Upper lobe of left lung (tissue), 6 donors: ENCODE measurements around the gene SMAD6. TPM values are rescaled to one million over a fixed set of nuclear protein-coding genes. Genes with fewer than 3 reads are reported as not detected.
A peak's percentile ranks its signal among the peaks of the same experiment; 100 is the strongest.

Experiments
- ATAC-seq, 2 donors: fragments of 200-7000 bp; cut with Tn5 transposase; one replicate each; pipeline ENCODE4 v1.9.1; 2022; ENCODE audit warnings: mild to moderate bottlenecking in 2 of 2, moderate library complexity in 2 of 2; ENCODE audit not compliant: low FRiP score in 2 of 2
- DNase-seq, 2 donors: peaks; one replicate each; pipeline ENCODE4 v3.0.0-alpha.2; 2019 to 2020
- H3K27ac ChIP-seq, 4 donors: fragments of 200-600 bp; sonication (generic); one replicate each; pipeline ENCODE4 v1.5.1; 2016 to 2019
- H3K27me3 ChIP-seq, 4 donors: fragments of 200-600 bp; sonication (generic); one replicate each; pipeline ENCODE4 v1.5.1; 2017 to 2019
- H3K36me3 ChIP-seq, 4 donors: fragments of 200-600 bp; sonication (generic); one replicate each; pipeline ENCODE4 v1.5.1; 2016 to 2019
- H3K4me1 ChIP-seq, 4 donors: fragments of 200-600 bp; sonication (generic); one replicate each; pipeline ENCODE4 v1.5.1; 2018 to 2019
- H3K4me3 ChIP-seq, 4 donors: fragments of 200-600 bp; sonication (generic); one replicate each; pipeline ENCODE4 v1.5.1; 2017 to 2019; ENCODE audit warnings: mild to moderate bottlenecking in 2 of 4, moderate library complexity in 1 of 4
- H3K9me3 ChIP-seq, 4 donors: fragments of 200-600 bp; sonication (generic); one replicate each; pipeline ENCODE4 v1.5.1; 2018 to 2019
- EP300 ChIP-seq, 4 donors: sonication (generic); formaldehyde crosslinking; IDR thresholded peaks; one replicate each; pipeline ENCODE4 v1.5.1; 2017; ENCODE audit warnings: antibody characterized with exemption in 4 of 4, control low read depth in 2 of 4
- POLR2A ChIP-seq, 4 donors: fragments of 450-650 bp; IDR thresholded peaks; one replicate each; pipeline ENCODE4 v1.5.1; 2016 to 2017; ENCODE audit warnings: antibody characterized with exemption in 4 of 4, mild to moderate bottlenecking in 2 of 4
- POLR2AphosphoS5 ChIP-seq, 2 donors: sonication (generic); formaldehyde crosslinking; IDR thresholded peaks; one replicate each; pipeline ENCODE4 v1.5.1; 2017; ENCODE audit warnings: antibody characterized with exemption in 2 of 2
- WGBS, 2 donors: methylation state at CpG; one replicate each; pipeline ENCODE4 v1.1.5; 2017 to 2018; 5-methylcytosine and 5-hydroxymethylcytosine counted together
- total RNA-seq, 6 donors: library from RNA; depleted of rRNA in 4 of 6; stranded (reverse); fragments of >200 nt in 4 of 6; gene quantifications; one replicate each; pipeline versions ENCODE4 v1.1.0 to v1.2.1, GENCODE V29; 2016 to 2021
- TF ChIP-seq, protein P1 (sequence below), 6 experiments: fragments of 450-650 bp in 4 of 6; fragments of 200-600 bp in 2 of 6; sonication (generic) in 2 of 6; IDR thresholded peaks; one replicate each; pipeline ENCODE4 v1.5.1; 2016 to 2019; ENCODE audit warnings: antibody characterized with exemption in 6 of 6
- donor health status: DM: no; HTN: no; CAD: no; lungs with moderate emphysema.
- donor health status: DM: no; HTN: yes; CAD: no; lungs with severe emphysema.

The SMAD6 gene
- total RNA-seq, 6 donors from 2014 or later = 76.6 to 377 (median 102) TPM

DNA sequence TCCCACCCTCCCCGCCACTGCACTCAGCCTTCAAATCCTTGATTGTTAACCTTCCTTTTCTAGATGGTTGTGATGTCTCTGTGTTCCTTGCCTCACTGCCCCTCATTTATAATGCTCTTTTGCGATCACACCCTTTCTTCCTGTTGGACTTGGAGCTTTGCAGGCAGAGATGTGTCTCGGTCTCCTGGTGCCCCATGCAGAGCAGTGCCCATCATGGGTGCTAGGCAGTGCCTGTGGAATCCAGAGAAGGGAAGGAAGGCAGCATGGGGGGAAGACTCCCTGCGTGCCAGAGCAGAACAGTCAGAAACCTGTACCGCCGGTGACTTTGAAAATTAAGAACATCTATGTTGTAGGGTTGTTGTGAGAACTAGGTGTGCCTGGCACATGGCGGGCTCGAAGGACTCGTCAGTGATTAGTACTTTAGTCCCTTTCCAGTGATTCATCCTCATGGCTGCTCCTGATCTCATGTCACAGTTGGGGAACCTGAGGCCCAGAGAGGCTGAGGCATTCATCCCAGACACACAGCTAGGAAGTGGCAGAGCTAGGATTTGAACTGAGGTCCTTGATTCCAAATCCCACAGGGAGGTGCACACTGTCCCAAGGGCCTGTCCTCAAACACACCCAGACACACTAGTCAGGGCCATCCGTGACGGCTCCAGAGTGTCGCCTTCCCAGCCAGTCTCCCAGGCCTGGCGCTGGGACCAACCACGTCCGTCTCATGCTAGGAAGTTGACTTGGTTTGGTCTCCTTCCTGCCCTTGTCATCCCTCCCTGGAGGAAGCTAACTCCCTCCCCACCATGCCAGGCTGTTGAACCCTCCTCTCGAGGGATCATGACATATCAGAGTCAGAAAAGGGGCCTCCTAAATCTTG is 58.3 kb downstream of the SMAD6 start:
- Histone ChIP-seq H3K36me3 (peaks cover 0 to 5% (median 0%) of the 10 kb centered on the region in 4 donors), H3K27me3 (no peaks in the 10 kb centered on the region), H3K27ac (peak overlapping the region; percentile 72 to 88 (median 86)), H3K4me3 (peak overlapping the region in 1 of 4 donors; percentile 4), H3K9me3 (peaks cover 0 to 3% (median 1%) of the 10 kb centered on the region in 4 donors), H3K4me1 (peaks cover 81 to 98% (median 91%) of the 10 kb centered on the region in 4 donors)
- ATAC-seq (no peak), DNase-seq (no peak)
- TF ChIP-seq POLR2A (IDR thresholded peaks at IDR 0.05) (no peak), EP300 (IDR thresholded peaks at IDR 0.05) (no peak), POLR2AphosphoS5 (IDR thresholded peaks at IDR 0.05) (peak in 1 of 2 donors; percentile 11)
- WGBS, 2 donors = 70 to 75% methylated on average over 16 of the region's 16 CpGs

DNA sequence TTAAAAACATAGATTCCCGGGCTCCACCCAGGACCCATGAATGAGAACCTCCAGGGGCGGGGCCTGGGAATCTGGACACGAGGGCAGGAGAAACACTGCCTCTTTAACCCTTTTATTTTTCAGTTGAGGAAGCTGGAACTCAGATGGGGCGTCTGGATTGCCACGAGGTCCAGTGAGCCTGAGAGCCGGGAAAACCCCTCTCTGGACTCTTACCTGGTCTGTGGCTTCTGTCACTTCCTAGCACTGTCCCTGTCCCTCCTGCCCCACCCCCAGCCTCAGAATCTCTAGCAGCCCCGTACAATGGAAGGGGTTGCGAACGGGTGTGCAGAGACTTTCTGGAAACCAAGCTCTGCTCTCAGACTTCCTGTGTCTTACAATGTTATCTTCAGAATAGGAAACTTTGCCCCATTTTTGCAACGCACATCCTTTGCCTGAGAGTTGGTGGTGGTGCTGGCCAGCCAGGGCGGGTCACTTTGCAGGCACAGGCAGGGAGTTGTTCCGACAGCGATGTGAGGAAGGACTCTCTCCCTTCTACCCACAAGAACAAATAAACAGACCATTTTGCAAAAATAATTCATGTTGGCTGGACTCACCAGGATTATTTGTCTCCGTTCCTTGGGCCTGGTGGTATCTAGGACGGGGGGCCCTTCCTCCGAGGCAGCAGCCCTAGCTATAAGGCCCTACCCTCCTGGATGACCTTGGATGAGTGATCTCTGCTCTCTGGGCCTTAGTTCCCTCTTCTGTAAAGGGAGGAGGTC is 59.1 kb downstream of the SMAD6 start:
- peaks cover 89 to 100% (median 97%) of the 10 kb centered on the region in 4 donors for H3K4me1 ChIP-seq
- DNase-seq (no peak), ATAC-seq (peak in 1 of 2 donors; percentile 5)
- no peak overlapping the region for H3K4me3 ChIP-seq
- H3K27ac ChIP-seq = peak overlapping the region; percentile 72 to 88 (median 86)
- 22 to 33% methylated on average over 14 to 16 of the region's 16 CpGs for WGBS, 2 donors
- H3K9me3 ChIP-seq = no peaks in the 10 kb centered on the region
- H3K36me3 ChIP-seq = peaks cover 0 to 5% (median 0%) of the 10 kb centered on the region in 4 donors
- TF ChIP-seq EP300 (IDR thresholded peaks at IDR 0.05) (peak in 3 of 4 donors; percentile 30 to 81 (median 51)), POLR2AphosphoS5 (IDR thresholded peaks at IDR 0.05) (peak; percentile 55 to 68), POLR2A (IDR thresholded peaks at IDR 0.05) (no peak)
- TF ChIP-seq, protein P1, sequence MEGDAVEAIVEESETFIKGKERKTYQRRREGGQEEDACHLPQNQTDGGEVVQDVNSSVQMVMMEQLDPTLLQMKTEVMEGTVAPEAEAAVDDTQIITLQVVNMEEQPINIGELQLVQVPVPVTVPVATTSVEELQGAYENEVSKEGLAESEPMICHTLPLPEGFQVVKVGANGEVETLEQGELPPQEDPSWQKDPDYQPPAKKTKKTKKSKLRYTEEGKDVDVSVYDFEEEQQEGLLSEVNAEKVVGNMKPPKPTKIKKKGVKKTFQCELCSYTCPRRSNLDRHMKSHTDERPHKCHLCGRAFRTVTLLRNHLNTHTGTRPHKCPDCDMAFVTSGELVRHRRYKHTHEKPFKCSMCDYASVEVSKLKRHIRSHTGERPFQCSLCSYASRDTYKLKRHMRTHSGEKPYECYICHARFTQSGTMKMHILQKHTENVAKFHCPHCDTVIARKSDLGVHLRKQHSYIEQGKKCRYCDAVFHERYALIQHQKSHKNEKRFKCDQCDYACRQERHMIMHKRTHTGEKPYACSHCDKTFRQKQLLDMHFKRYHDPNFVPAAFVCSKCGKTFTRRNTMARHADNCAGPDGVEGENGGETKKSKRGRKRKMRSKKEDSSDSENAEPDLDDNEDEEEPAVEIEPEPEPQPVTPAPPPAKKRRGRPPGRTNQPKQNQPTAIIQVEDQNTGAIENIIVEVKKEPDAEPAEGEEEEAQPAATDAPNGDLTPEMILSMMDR (IDR thresholded peaks at IDR 0.05) = no peak
- H3K27me3 ChIP-seq = no peaks in the 10 kb centered on the region

DNA sequence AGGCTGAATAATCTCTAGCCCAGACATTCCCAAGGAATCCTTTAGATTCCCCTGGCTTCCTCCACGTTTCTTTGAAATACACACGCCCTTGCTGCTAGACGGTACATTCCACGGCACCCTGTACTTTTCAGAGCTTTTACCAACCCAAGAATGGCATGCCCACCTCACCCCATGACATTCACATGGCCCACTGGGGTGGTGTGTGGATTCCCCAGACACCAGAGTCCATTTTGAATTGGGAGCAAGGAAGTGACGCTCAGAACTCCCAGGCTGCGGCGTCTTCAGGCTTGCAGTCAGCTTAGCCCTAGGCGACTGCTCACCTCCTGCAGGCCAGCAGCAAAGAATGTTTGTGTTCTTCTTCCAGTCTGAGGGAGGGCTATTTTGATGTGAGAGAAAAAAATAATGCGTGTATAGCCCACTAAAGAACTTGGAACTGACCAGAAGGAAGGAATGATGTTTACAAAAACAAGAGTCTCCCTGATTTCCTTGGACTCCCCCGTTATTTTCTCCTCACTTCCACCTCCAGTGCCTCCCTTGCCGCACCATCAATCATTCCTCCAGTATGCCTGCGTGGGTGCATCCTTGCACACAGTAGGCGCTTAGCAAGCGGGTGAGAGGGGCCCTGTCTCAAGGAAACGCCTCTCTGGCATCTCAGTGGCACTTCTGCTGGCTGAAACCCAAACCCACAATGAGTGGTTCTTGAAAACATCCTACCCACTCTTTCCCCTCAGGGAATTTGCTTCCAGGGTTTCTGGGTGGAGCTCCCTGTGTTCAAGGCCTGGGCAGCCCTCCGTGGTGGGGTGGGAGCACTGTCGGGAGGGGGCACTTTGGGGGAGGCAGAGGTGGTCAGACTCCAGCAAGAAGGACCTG is 59.9 kb downstream of the SMAD6 start:
- no peaks in the 10 kb centered on the region for H3K9me3 ChIP-seq
- H3K4me3 ChIP-seq = no peak overlapping the region
- 41 to 43% methylated on average over 15 to 17 of the region's 17 CpGs for WGBS, 2 donors
- no peaks in the 10 kb centered on the region for H3K27me3 ChIP-seq
- peak overlapping the region; percentile 72 to 88 (median 86) for H3K27ac ChIP-seq
- H3K4me1 ChIP-seq = peaks cover 94 to 100% (median 96%) of the 10 kb centered on the region in 4 donors
- DNase-seq (no peak), ATAC-seq (peak in 1 of 2 donors; percentile 0)
- peaks cover 0 to 5% (median 0%) of the 10 kb centered on the region in 4 donors for H3K36me3 ChIP-seq
- TF ChIP-seq POLR2A (IDR thresholded peaks at IDR 0.05) (no peak), POLR2AphosphoS5 (IDR thresholded peaks at IDR 0.05) (peak in 1 of 2 donors; percentile 17), EP300 (IDR thresholded peaks at IDR 0.05) (no peak)
- TF ChIP-seq, protein P1 (IDR thresholded peaks at IDR 0.05) = no peak

DNA sequence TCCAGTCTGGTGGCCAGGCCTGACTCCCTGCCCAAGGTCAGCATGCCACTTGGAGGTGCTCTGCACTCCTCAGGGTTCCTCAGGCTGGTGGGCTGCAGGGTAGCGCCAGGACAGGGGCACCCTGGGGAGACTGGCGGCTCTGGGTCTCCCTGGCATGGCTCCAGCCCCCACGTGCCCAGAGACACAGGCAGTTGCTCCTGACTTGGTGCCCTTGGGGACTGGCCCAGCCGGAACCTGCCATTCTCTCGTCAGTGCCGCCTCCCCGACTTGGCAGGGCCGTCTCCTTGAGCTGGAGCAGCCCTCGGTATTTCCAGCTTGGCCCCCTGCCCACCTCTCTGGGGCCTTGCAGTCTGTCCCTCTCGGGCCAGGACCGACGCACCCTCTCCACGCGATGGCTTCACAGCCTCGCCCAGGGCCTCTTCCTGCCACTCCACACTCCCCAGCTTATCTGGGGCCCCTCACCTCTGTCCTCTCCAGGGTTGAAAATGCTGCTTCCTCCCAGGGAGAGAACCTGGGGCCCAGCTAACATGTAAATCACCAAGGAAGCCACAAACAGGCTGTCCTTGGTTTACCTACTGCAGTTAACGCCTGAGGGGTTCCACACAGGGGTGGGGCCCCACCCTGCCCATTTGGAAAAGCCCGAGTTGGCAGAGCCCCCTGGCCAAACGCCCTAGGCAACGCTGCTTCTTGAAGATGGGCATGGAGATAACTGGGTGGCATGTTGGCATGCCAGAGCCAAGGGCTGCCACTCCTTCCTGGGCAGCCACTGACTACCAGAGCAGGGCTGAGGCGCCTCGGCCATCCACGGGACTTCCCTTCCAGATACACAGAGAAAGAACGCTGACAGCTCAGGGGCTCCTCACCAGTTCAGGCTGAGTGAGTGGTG is 61.4 kb downstream of the SMAD6 start:
- H3K27me3 ChIP-seq = no peaks in the 10 kb centered on the region
- H3K9me3 ChIP-seq = no peaks in the 10 kb centered on the region
- peak; percentile 51 to 84 for ATAC-seq
- H3K27ac ChIP-seq = peak overlapping the region; percentile 72 to 88 (median 86)
- peak; percentile 54 to 60 for TF ChIP-seq POLR2AphosphoS5 (IDR thresholded peaks at IDR 0.05)
- peak in 1 of 4 donors; percentile 40 for TF ChIP-seq EP300 (IDR thresholded peaks at IDR 0.05)
- no peak for TF ChIP-seq POLR2A (IDR thresholded peaks at IDR 0.05)
- TF ChIP-seq, protein P1 (IDR thresholded peaks at IDR 0.05) = no peak
- peak overlapping the region in 2 of 4 donors; percentile 5 to 10 for H3K4me3 ChIP-seq
- H3K4me1 ChIP-seq = peaks cover 94 to 99% (median 95%) of the 10 kb centered on the region in 4 donors
- 13 to 24% methylated on average over 14 to 23 of the region's 23 CpGs for WGBS, 2 donors
- DNase-seq = peak; percentile 88 to 96
- no peaks in the 10 kb centered on the region for H3K36me3 ChIP-seq
